NCI-H82 treated with DMSO at 0.1 percent for 48 hours (cell line): ENCODE data around the gene REELD1.

Source experiments
- DNase-seq: peaks from one replicate; lab custom pipeline; 2025; ENCODE audit not compliant: unreplicated experiment; lab: John Stamatoyannopoulos, UW

The REELD1 gene

DNA sequence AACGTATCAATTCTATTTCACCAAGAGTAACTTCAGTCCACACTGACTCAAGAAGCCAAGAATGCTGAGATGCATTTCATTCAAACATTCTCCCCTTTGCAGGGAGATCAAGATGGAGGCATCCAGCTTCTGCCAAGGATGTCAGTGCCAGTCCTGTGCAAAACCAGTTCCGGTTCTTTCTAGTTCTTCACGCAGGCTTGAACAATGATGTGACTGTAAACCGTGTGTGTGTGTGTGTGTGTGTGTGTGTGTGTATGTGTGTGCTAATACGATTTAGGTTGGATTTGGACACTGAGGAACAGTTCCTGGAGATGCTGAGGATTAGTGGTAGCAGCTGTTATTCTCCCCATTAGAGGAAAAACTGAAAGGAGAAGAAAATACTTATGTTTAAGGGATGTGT, at the start of gene REELD1:
REELD1 (plus strand) TSS at position 301 of the 400 bp plus-strand sequence. CDS start 2,415 bp downstream, outside the sequence.
- DNase-seq = peak; percentile 64

- DNase-seq = no peak
Observed at GRCh38 chr4:146165221-146165620, 49.1 kb upstream of the REELD1 start.

GRCh38 chr4:146165840-146166239, 48.5 kb upstream of the REELD1 start:
- no peak for DNase-seq

- no peak for DNase-seq
Observed at GRCh38 chr4:146170149-146170548, 44.2 kb upstream of the REELD1 start.

- DNase-seq = peak; percentile 38
Observed at GRCh38 chr4:146175541-146176453, 38.5 kb upstream of the REELD1 start, which contains the start of gene LSM6. LSM6 (plus strand) TSS chr4:146175718; CDS start chr4:146182922, 7,204 bp downstream.

DNA sequence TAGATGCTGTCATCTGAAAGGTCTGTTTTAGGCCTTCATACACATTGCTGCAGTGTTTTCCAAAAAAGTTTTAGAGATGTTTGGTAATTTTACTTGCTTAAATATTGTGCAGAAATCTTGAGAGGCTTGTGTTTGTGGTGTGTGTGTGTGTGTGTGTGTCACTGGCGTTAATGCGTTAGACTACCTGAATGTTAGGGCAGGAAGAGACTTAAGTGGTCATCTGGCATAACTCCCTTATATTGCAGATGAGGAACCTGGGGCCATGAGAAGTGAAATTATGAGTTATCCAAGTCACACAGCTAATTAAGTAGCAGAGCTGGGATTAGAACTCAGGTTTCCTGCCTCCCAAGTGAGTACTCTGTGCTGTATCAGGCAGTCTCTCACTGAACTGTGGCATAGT, 37.4 kb upstream of the REELD1 start:
- DNase-seq = no peak

- no peak for DNase-seq
Observed at GRCh38 chr4:146178126-146178525, 36.2 kb upstream of the REELD1 start.

DNA sequence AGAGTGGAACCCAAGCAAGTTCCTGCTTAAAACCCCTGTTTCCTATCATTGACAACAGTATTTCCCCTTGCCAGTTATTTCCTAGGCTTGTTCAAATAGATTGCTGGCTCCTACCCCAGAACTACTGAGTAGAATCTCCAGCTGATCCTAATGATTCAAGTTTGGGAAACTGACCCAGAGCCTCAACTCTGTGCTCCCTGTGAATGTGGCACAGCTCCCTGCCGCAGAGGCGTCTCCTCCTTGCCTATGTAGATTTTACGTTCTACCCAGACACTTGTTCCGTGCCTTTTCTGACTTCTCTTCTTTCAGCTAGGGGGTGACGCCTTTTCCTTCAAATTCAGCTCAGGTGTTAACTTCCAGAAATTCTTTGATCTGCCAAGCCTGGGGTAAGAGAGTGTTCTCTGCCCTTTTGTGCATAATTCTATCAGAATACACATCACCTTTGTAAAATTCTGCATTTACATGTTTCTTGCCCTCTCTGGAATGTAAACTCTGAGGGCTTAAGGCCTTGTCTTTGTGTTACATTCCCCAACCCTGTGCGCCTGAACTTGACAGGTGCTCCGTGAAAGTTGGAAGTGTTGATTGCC, 34.5 kb upstream of the REELD1 start:
- DNase-seq = no peak

GRCh38 chr4:146182443-146182842, 31.9 kb upstream of the REELD1 start:
- no peak for DNase-seq

GRCh38 chr4:146183209-146183608, 31.1 kb upstream of the REELD1 start:
- DNase-seq = no peak

DNA sequence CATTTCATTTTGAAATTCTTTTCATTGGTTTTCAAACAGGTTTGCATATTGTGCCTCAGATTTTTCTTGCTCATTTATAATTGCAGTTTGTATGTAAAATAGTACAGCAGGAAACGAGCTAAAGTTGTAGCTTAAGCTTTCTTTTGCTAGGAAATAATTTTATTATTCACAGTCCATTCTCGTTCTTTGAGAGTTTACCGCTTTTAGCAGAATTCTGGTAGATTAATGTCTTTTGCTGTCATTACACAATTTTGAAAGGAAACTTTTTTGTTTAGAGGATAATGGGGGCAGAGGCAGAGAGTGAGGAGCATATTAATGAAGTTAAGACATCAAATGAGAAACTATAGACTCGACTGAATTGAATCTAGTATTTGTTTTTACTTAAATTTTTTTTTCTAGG, 28.3 kb upstream of the REELD1 start:
- no peak for DNase-seq

DNA sequence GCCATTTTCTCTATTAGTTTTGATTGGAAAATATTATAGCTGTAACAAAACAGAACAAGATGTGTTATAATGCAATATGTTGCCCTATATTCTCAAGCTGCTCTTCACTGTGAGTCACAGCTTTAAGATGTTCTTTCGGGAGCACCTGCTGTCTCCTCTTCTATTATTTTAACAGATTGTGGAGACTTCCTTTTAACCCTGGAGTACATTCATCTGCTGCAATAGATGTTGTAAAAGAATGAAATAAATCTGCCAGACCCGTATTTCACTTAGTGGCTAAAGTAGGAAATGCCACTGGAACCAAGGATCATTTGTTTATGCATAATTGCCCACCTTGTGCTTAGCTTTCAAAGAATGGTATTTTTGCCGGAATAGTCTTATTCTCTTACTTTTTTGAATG, 27.7 kb upstream of the REELD1 start:
- no peak for DNase-seq

- no peak for DNase-seq
Observed at GRCh38 chr4:146190456-146190855, 23.9 kb upstream of the REELD1 start.

GRCh38 chr4:146191766-146192458, 22.4 kb upstream of the REELD1 start:
- DNase-seq = no peak

GRCh38 chr4:146193628-146194027, 20.7 kb upstream of the REELD1 start:
- no peak for DNase-seq

GRCh38 chr4:146194212-146194611, 20.1 kb upstream of the REELD1 start:
- no peak for DNase-seq

DNA sequence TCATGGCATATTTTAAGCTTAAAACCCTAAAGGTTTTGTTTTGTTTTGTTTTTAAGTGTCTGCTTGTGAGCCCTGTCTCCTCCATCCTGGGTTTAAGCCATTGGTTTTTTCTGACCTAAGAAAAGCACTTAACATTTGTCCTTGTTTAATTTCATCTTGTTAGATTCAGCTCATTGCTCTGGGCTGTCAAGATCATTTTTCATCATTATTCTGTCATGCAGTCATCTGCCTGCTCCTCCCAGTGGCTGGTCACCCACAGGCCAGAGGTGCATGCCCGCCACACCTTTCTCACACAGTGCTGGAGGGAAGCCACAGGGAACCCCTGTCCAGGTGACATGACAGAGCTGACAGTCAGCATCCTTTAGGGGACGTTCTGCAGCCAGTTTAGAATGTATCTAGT, 11.7 kb upstream of the REELD1 start:
- DNase-seq = no peak

GRCh38 chr4:146207410-146207809, 6.9 kb upstream of the REELD1 start:
- no peak for DNase-seq

- no peak for DNase-seq
Observed at GRCh38 chr4:146210890-146211289, 3.4 kb upstream of the REELD1 start.

DNA sequence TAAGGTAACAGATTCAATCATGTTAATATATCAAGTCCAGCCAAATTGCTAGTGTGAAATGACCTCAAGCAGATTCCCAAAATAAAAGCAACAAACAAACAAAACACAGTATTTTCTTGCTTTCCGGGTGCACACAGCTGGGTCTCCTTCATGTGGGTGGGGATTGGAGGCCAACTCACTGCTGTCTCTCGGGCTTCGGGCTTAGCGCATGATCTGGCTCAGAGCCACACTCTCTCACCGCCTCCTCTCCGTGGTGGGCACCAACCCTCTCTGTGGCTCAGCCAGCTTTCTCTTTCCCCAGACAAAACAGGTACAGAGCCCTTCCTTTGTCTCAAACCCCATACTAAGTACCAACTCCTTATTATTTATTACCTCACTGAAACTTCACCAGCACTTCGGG, 2.9 kb upstream of the REELD1 start:
- DNase-seq = no peak

GRCh38 chr4:146212781-146213180, 1.6 kb upstream of the REELD1 start:
- DNase-seq = no peak

- DNase-seq = no peak
Observed at GRCh38 chr4:146222313-146222712, 8.0 kb downstream of the REELD1 start.
